Breast epithelium (tissue), 4 donors: ENCODE results near the gene MID1IP1. TPM values are rescaled to one million over a fixed set of nuclear protein-coding genes. Genes with fewer than 3 reads are reported as not detected.

Source experiments
- DNase-seq, 2 donors: peaks; one replicate each; pipeline ENCODE4 v3.0.0-alpha.2; 2019; ENCODE audit warnings: low spot score in 2 of 2
- H3K27ac ChIP-seq, 2 donors: fragments of 200-600 bp; sonication (generic) in 1 of 2; one replicate each; pipeline ENCODE4 v1.5.1; 2016 to 2019; ENCODE audit warnings: mild to moderate bottlenecking in 1 of 2
- H3K27me3 ChIP-seq, 2 donors: fragments of 200-600 bp; sonication (generic) in 1 of 2; one replicate each; pipeline versions ENCODE4 v1.5.1 to v1.6.0; 2017 to 2019; ENCODE audit warnings: control low read depth in 1 of 2, mild to moderate bottlenecking in 1 of 2
- H3K36me3 ChIP-seq: fragments of 200-600 bp; one replicate; pipeline ENCODE4 v1.5.1; 2019
- H3K4me1 ChIP-seq, 2 donors: fragments of 200-600 bp; sonication (generic); one replicate each; pipeline ENCODE4 v1.5.1; 2016 to 2019; ENCODE audit warnings: control low read depth in 1 of 2
- H3K4me3 ChIP-seq, 3 donors: fragments of 200-600 bp; sonication (generic); 1 replicate in 2 of 3; 2 replicates in 1 of 3; pipeline ENCODE4 v1.5.1; 2016 to 2019; ENCODE audit warnings: mild to moderate bottlenecking in 3 of 3, moderate library complexity in 2 of 3
- H3K9me3 ChIP-seq, 2 donors: fragments of 200-600 bp; sonication (generic) in 1 of 2; one replicate each; pipeline ENCODE4 v1.5.1; 2016 to 2019; ENCODE audit warnings: control low read depth in 1 of 2
- POLR2A ChIP-seq: fragments of 450-650 bp; IDR thresholded peaks from one replicate; pipeline ENCODE4 v1.6.1; 2016; ENCODE audit warnings: antibody characterized with exemption, mild to moderate bottlenecking, moderate library complexity
- POLR2AphosphoS5 ChIP-seq, 3 donors: sonication (generic); formaldehyde crosslinking; IDR thresholded peaks; one replicate each; pipeline ENCODE4 v1.6.1; 2017; ENCODE audit warnings: antibody characterized with exemption in 3 of 3
- intact Hi-C: fragments of 100-400 bp; cut with DNase I; formaldehyde crosslinking; loops from one replicate; pipeline ENCODE4 v1.15.1; 2023; ENCODE audit warnings: low total_unique reads
- total RNA-seq, 3 donors: library from RNA; depleted of rRNA; stranded (reverse); fragments of >200 nt; gene quantifications; one replicate each; pipeline ENCODE4 v1.1.0, GENCODE V29; 2016
- TF ChIP-seq, protein P1 (sequence below), 3 donors: fragments of 450-650 bp; IDR thresholded peaks; one replicate each; pipeline ENCODE4 v1.5.1; 2016 to 2017; ENCODE audit warnings: antibody characterized with exemption in 3 of 3, mild to moderate bottlenecking in 3 of 3, moderate library complexity in 3 of 3

MID1IP1 gene
- total RNA-seq, 3 donors from 2014 or later = 21.7 to 103 (median 33.4) TPM

DNA sequence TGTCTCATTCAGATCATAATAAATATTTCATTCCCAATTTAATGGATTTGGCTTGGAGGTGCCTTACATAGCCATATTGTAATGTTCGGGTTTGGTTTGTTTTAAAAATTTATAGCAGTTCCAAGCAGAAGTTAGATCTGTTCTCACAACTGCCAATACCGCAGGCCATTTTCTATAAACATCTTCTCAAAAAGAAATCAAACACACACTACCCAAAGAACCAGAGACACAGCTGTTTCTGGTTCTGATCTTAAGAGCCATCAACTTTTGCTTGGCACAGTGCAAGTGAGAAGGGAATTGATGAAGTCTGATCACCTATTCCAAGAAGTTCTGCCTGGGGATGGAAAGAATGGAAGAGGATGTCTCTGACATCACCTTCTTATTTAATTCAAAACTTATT is 22.9 kb downstream of the MID1IP1 start:
- Histone ChIP-seq H3K4me3 (no peak overlapping the region), H3K27ac (no peak overlapping the region), H3K9me3 (no peaks in the 10 kb centered on the region), H3K36me3 (no peaks in the 10 kb centered on the region), H3K4me1 (no peaks in the 10 kb centered on the region), H3K27me3 (peaks cover 0 to 33% of the 10 kb centered on the region in 2 donors)
- DNase-seq = no peak
- intact Hi-C loops = no loop called here
- TF ChIP-seq POLR2A = no peak
- TF ChIP-seq, protein P1, sequence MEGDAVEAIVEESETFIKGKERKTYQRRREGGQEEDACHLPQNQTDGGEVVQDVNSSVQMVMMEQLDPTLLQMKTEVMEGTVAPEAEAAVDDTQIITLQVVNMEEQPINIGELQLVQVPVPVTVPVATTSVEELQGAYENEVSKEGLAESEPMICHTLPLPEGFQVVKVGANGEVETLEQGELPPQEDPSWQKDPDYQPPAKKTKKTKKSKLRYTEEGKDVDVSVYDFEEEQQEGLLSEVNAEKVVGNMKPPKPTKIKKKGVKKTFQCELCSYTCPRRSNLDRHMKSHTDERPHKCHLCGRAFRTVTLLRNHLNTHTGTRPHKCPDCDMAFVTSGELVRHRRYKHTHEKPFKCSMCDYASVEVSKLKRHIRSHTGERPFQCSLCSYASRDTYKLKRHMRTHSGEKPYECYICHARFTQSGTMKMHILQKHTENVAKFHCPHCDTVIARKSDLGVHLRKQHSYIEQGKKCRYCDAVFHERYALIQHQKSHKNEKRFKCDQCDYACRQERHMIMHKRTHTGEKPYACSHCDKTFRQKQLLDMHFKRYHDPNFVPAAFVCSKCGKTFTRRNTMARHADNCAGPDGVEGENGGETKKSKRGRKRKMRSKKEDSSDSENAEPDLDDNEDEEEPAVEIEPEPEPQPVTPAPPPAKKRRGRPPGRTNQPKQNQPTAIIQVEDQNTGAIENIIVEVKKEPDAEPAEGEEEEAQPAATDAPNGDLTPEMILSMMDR (IDR thresholded peaks at IDR 0.05) = no peak
- no peak for TF ChIP-seq POLR2AphosphoS5 (IDR thresholded peaks at IDR 0.05)

DNA sequence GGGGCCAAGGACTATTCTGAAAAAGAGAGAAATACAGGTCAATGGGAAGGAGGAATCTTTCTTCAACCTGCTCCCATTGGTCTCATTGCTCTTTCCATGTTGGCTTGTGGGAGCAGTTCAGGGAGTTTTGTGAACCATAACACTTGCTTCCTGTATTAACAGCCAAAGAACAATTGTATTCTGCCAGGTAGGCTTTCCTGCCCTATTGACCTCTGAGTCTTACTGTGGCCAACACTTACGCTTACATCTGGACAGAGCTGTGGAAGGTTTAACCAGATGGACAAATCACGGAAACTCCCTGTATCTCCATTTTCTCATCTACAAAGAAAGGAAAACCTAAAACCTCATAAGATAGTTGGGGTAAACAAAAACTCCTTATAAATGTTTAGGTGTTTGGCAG is 30.7 kb downstream of the MID1IP1 start:
- H3K27me3 ChIP-seq = peaks cover 0 to 9% of the 10 kb centered on the region in 2 donors
- intact Hi-C loops = no loop called here
- TF ChIP-seq, protein P1 (IDR thresholded peaks at IDR 0.05) = no peak
- TF ChIP-seq POLR2AphosphoS5 (IDR thresholded peaks at IDR 0.05) = no peak
- TF ChIP-seq POLR2A = no peak
- H3K36me3 ChIP-seq = no peaks in the 10 kb centered on the region
- H3K27ac ChIP-seq = no peak overlapping the region
- no peak for DNase-seq
- H3K4me1 ChIP-seq = no peaks in the 10 kb centered on the region
- H3K9me3 ChIP-seq = no peaks in the 10 kb centered on the region
- H3K4me3 ChIP-seq = no peak overlapping the region

DNA sequence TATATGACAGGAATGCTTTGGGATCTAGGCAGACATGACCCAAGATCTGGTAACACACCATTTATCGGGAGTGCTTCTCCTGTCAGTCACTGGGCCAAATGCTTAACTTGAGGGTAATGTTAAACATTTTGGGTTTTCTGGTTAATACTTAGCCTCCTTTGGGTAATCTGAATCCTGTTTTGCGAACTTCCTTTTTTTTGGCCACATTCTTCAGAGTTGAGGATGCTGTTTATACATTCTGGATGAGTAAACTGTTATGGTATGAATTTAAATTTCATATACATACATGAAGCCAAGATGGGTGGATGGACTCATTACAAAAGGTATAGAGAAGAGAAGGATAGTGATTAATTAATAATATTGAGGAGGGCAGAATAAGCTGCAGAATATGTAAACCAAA is 36.1 kb downstream of the MID1IP1 start:
- DNase-seq = no peak
- H3K36me3 ChIP-seq = no peaks in the 10 kb centered on the region
- TF ChIP-seq, protein P1 (IDR thresholded peaks at IDR 0.05) = no peak
- TF ChIP-seq POLR2AphosphoS5 (IDR thresholded peaks at IDR 0.05) (no peak), POLR2A (no peak)
- H3K4me3 ChIP-seq = no peak overlapping the region
- H3K27ac ChIP-seq = no peak overlapping the region
- H3K27me3 ChIP-seq = peaks cover 0 to 11% of the 10 kb centered on the region in 2 donors
- H3K9me3 ChIP-seq = no peaks in the 10 kb centered on the region
- intact Hi-C loops = no loop called here
- no peaks in the 10 kb centered on the region for H3K4me1 ChIP-seq

DNA sequence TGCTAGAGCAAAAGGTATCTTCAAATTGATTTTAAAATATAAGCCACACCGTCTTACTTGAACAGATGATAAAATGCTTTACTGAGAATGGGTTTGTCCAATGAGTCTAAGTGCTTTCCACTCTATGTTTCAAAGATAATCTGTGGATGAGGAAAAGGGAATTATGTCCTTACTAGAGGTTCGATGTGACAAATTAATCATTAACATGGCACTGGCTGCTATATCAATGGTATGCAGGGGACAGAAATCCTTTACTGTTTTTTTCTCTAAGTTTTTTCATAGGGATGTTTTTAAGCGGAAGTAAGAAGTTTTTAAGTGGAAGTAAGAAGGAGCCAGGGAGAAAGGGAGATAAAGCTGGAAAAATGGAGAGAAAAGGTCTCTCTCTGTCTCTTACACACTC is 38.0 kb downstream of the MID1IP1 start:
- no peak for TF ChIP-seq POLR2AphosphoS5 (IDR thresholded peaks at IDR 0.05)
- TF ChIP-seq, protein P1 (IDR thresholded peaks at IDR 0.05) = no peak
- TF ChIP-seq POLR2A = no peak
- H3K9me3 ChIP-seq = no peaks in the 10 kb centered on the region
- no peak overlapping the region for H3K27ac ChIP-seq
- intact Hi-C loops = no loop called here
- H3K4me3 ChIP-seq = no peak overlapping the region
- H3K4me1 ChIP-seq = no peaks in the 10 kb centered on the region
- H3K36me3 ChIP-seq = no peaks in the 10 kb centered on the region
- no peak for DNase-seq
- peaks cover 0 to 19% of the 10 kb centered on the region in 2 donors for H3K27me3 ChIP-seq

DNA sequence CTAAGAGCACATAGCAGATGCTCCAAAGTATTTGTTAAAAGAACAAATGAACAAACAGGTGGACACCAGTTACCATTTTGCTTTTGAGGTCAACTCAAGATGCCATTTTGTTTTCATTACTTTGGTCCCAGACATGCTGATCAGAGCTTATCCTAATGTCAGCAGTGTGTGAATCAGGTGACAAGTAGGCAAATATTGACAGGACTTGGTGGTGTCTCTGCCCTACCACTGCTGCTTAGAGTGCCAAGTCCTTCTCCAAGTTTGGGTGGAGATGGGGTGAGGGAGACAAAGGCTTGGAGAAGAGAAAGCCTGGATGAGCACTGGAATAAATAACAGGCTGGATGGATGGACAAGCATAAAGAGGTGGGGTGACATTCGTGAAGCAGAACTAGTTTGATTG is 38.7 kb downstream of the MID1IP1 start:
- H3K27ac ChIP-seq = no peak overlapping the region
- DNase-seq = no peak
- H3K9me3 ChIP-seq = no peaks in the 10 kb centered on the region
- H3K27me3 ChIP-seq = peaks cover 0 to 23% of the 10 kb centered on the region in 2 donors
- no peak overlapping the region for H3K4me3 ChIP-seq
- intact Hi-C loops = no loop called here
- no peaks in the 10 kb centered on the region for H3K36me3 ChIP-seq
- TF ChIP-seq, protein P1 (IDR thresholded peaks at IDR 0.05) = no peak
- TF ChIP-seq POLR2A (no peak), POLR2AphosphoS5 (IDR thresholded peaks at IDR 0.05) (no peak)
- H3K4me1 ChIP-seq = no peaks in the 10 kb centered on the region
